Vagina (tissue), 2 donors: ENCODE results near the gene GUCY1B1.

Experiments
- CTCF ChIP-seq, 3 experiments: fragments of 450-650 bp in 2 of 3; fragments of 200-600 bp in 1 of 3; sonication (generic) in 1 of 3; IDR thresholded peaks; one replicate each; pipeline ENCODE4 v1.5.1; 2017 to 2019; ENCODE audit warnings: antibody characterized with exemption in 3 of 3, mild to moderate bottlenecking in 2 of 3, moderate library complexity in 2 of 3
- POLR2AphosphoS5 ChIP-seq, 2 donors: sonication (generic); formaldehyde crosslinking; IDR thresholded peaks; one replicate each; pipeline ENCODE4 v1.9.0; 2017; ENCODE audit warnings: antibody characterized with exemption in 2 of 2, mild to moderate bottlenecking in 2 of 2, low read depth in 1 of 2; ENCODE audit not compliant: insufficient read depth in 1 of 2

- TF ChIP-seq CTCF (IDR thresholded peaks at IDR 0.05) (no peak), POLR2AphosphoS5 (IDR thresholded peaks at IDR 0.05; ENCODE audit: insufficient read depth in 1 of 2, low read depth in 1 of 2) (no peak)
Measured at GRCh38 chr4:155819066-155819465, 60.2 kb downstream of the GUCY1B1 start.
